LNCAP (cell line): ENCODE results near the gene MRPL49.

Source experiments
- CTCF ChIP-seq: fragments of 450-650 bp; IDR thresholded peaks from 2 replicates; pipeline ENCODE4 v1.5.1; 2017; ENCODE audit warnings: mild to moderate bottlenecking

MRPL49 gene

GRCh38 chr11:65131417-65131776, 9.3 kb downstream of the MRPL49 start:
- TF ChIP-seq CTCF = no peak

DNA sequence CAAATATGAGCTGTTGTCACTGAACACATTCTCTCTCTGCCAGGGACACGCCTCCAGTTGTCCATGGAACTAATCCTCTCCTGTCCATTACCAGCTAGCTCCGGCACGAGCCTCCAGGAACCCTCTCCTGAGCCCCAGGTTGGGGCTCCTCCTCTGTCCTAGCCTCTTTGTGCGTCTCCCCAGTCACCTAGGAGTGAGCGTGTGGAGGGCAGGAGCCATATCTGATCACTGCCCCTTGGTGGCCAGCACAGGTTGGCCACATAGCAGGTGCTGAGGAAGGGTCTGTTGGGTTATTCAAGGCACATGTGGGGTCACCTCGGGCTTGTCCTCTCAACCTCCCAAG, 9.7 kb downstream of the MRPL49 start:
- no peak for TF ChIP-seq CTCF

- no peak for TF ChIP-seq CTCF
Measured at GRCh38 chr11:65132238-65132987, 10.3 kb downstream of the MRPL49 start.

DNA sequence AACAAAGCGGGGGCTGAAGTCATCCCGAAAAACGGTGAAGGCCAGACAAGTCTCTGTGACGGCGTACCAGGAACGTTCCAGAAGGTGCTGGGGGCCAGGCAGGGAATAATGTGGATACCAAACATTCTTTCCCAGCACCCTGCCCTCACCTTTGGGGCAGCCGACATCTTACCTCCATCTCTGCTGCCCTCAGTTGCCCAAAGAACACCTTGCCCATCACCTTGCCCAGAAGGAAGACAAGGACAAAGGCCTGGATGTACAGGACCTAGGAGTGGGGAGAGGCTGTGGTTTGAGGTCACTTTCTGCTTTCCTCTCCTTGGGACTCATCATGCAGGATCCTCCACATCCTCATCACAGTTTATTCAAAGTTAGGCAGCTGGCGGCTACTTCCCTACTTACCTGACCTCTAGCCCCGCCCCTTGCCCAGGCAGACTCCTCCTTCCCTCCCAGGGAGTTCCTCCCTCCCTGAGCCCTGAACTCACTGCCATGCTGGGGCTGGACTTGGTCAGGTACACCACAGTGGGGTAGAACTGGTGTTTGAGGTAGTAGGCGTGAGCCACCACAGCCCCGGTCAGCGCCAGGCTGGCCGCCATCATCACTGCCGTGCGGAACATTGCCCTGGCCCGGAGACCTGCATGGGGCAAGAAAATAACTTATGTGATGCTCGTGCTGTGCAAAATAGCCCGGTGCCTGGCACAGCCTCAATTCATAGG, 11.0 kb downstream of the MRPL49 start:
- TF ChIP-seq CTCF = no peak

GRCh38 chr11:65133724-65134123, 11.6 kb downstream of the MRPL49 start:
- TF ChIP-seq CTCF = no peak

DNA sequence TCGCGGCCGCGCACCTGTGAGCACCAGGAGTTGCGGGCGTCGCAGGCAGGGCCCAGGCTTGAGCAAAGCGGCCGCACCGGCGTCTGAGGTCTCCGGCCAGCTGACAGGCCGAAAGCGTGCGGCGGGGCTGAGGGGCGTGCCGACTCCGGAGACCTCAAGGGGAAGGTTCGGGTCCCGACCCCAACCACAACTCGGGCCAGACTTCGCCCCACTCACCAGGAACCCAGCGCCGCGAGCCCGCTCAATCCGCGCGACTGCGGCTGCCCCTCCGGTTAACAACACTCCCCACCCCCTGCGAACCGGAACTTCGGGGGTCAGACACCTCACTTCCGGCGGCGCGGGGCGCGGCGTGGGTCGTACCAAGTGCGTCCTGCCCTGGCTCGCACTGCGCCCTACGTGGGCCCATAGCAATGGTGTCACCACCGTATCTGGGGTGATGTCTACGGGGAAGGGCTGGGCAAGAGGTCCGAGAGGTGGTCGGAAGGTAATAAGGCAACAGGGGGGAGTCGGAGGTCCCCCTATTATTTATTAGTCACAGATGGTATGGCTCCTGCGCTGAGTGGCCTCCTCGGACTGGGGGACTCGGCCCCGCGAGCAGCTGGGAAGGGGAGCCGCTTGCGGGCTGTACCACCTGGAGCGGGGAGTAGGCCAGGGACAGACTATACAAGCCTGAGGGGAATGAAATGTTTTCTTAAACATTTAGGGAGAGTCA, 12.3 kb downstream of the MRPL49 start, which contains the start of gene SYVN1:
SYVN1 (minus strand) TSS at position 280 of the 712 bp plus-strand sequence. CDS start 918 bp downstream, outside the sequence.
- no peak for TF ChIP-seq CTCF

DNA sequence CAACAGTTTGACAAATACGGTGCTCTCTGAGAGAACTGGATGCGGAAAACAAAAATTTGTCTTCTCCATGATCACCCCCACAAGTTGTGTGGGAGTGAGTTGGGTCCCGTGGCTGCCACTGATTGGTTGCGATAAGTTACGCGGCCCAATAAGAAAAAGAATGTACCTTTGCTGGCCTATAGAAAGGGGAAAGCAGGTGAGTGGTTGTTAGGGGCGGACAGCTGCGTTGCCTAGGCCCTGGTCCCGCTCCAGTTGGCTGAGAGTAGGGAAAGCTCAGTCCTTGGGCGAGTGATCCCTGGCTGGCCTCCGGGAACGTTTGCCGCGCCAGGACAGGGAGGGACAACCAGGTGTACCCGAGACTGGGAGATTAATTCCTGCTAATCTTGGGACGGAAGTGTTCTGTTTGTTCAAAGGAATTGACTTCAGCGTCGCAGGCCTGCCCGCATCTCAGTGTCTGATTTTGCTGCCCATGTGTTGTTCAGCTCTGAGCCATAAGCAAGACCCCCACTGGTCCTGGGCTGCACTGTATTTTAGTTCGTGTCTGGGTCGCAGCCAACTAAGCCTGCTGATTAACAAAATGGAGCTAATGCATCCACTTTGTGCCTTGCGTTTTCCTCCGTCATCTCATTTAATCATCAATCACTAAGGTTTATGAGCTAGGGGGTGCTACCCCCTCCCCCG, 13.0 kb downstream of the MRPL49 start:
- TF ChIP-seq CTCF = no peak
